Measurements from ENCODE around the gene NT5DC2.

DNA sequence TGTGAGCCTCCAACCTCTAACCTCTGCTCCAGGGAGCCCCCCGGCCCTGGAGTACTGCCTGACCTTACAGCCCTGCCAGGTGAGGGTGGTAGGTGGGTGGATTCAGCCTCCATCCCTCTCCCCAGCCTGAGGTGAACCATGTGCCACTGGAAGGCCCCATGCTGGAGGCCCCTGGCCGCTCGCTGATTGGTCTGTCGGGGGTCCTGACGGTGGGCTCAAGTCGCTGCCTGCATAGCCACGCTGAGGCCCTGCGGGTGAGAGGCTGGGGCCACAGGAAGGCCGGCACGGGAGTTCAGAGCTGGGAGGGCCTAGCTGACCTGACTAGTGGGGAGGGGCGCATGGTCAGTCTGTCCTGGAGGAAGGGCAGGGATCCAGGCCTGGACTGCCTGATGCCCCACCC is 19.1 kb downstream of the NT5DC2 start:
- TF ChIP-seq, protein P1, sequence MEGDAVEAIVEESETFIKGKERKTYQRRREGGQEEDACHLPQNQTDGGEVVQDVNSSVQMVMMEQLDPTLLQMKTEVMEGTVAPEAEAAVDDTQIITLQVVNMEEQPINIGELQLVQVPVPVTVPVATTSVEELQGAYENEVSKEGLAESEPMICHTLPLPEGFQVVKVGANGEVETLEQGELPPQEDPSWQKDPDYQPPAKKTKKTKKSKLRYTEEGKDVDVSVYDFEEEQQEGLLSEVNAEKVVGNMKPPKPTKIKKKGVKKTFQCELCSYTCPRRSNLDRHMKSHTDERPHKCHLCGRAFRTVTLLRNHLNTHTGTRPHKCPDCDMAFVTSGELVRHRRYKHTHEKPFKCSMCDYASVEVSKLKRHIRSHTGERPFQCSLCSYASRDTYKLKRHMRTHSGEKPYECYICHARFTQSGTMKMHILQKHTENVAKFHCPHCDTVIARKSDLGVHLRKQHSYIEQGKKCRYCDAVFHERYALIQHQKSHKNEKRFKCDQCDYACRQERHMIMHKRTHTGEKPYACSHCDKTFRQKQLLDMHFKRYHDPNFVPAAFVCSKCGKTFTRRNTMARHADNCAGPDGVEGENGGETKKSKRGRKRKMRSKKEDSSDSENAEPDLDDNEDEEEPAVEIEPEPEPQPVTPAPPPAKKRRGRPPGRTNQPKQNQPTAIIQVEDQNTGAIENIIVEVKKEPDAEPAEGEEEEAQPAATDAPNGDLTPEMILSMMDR (IDR thresholded peaks at IDR 0.05): no peak
- no peak for TF ChIP-seq POLR2A (IDR thresholded peaks at IDR 0.05)

All from adrenal gland (tissue), 5 donors.